K562 (cell line): ENCODE results near the gene NEDD4L. TPM values are rescaled to one million over a fixed set of nuclear protein-coding genes. Genes with fewer than 3 reads are reported as not detected.

Experiments used
- ATAC-seq: fragments of 200-7000 bp; cut with Tn5 transposase; 3 replicates; pipeline ENCODE4 v1.9.1; 2020; ENCODE audit warnings: moderate library complexity
- BruUV-seq: library from RNA; stranded (reverse); fragments of 400-500 nt; replicated peaks from 2 replicates; lab custom pipeline; 2021; lab: Mats Ljungman, UMichigan
- CTCF ChIA-PET: fragments of 300-600 bp; formaldehyde crosslinking; extraction: SDS; loops from one replicate; lab custom pipeline; 2021; ENCODE audit warnings: low intra/inter-chr PET ratio; lab: Yijun Ruan, JAX
- POLR2A ChIA-PET: fragments of 300-600, 350-650 bp; sonication (Branson Sonifier 250); formaldehyde crosslinking; extraction: SDS; loops from one replicate; lab custom pipeline; 2021; ENCODE audit warnings: antibody characterized with exemption, inconsistent platforms; lab: Yijun Ruan, JAX
- DNase-seq, 4 experiments: peaks; one replicate each; pipeline versions ENCODE4 v3.0.0 to v3.0.0-alpha.2; 2011 to 2018; ENCODE audit warnings: low spot score in 3 of 4, mixed read lengths in 3 of 4; ENCODE audit errors: extremely low read depth in 1 of 4
- FAIRE-seq: peaks from 2 replicates; lab custom pipeline; 2011; peaks lifted over from hg19 to GRCh38; lab: Jason Lieb, UNC
- H2AFZ ChIP-seq: 2 replicates; pipeline ENCODE4 v1.6.0; 2011; ENCODE audit warnings: low read depth, low read length, control low read depth, inconsistent platforms
- H3K27ac ChIP-seq: fragments of 200-600 bp; 3 replicates; pipeline ENCODE4 v1.8.0; 2011; ENCODE audit warnings: low read depth, mild to moderate bottlenecking, control low read depth, inconsistent platforms, low read length, moderate library complexity, mixed read lengths; ENCODE audit errors: extremely low read depth
- H3K27me3 ChIP-seq, 2 experiments: fragments of 300-600 bp in 1 of 2; 2 replicates in 1 of 2; 3 replicates in 1 of 2; pipeline versions ENCODE4 v1.6.0 to v1.8.0; 2011; ENCODE audit warnings: inconsistent platforms in 2 of 2, low read length in 2 of 2, mild to moderate bottlenecking in 1 of 2, mixed read lengths in 1 of 2, moderate library complexity in 1 of 2; ENCODE audit not compliant: control insufficient read depth in 2 of 2, insufficient read depth in 2 of 2
- H3K36me3 ChIP-seq: fragments of 300-600 bp; 3 replicates; pipeline ENCODE4 v1.8.0; 2011; ENCODE audit warnings: mild to moderate bottlenecking, low read length, inconsistent platforms; ENCODE audit not compliant: control insufficient read depth, insufficient read depth
- H3K4me1 ChIP-seq, 2 experiments: fragments of 200-600 bp in 1 of 2; replicated peaks in 1 of 2; 2 replicates in 1 of 2; 3 replicates in 1 of 2; pipeline versions ENCODE4 v1.5.1 to v1.8.0; 2011; ENCODE audit warnings: inconsistent platforms in 2 of 2, low read length in 2 of 2, mild to moderate bottlenecking in 1 of 2, mixed read lengths in 1 of 2, moderate library complexity in 1 of 2; ENCODE audit not compliant: control insufficient read depth in 2 of 2, insufficient read depth in 2 of 2
- H3K4me2 ChIP-seq: 2 replicates; pipeline ENCODE4 v1.6.1; 2011; ENCODE audit warnings: low read length, control low read depth, inconsistent platforms, mixed read lengths; ENCODE audit not compliant: insufficient read depth
- H3K4me3 ChIP-seq: fragments of 200-600 bp; sonication (generic), shearing (Covaris generic); 2 replicates; pipeline ENCODE4 v1.5.1; 2016; ENCODE audit warnings: control low read depth, inconsistent platforms
- H3K79me2 ChIP-seq: fragments of 200-600 bp; 3 replicates; pipeline ENCODE4 v1.8.0; 2011; ENCODE audit warnings: low read length, inconsistent platforms; ENCODE audit not compliant: control insufficient read depth, insufficient read depth
- H3K9ac ChIP-seq, 2 experiments: 2 replicates each; pipeline versions ENCODE4 v1.6.0 to v1.6.1; 2011; ENCODE audit warnings: low read depth in 2 of 2, low read length in 2 of 2, control low read depth in 1 of 2, inconsistent platforms in 1 of 2, mild to moderate bottlenecking in 1 of 2, mixed read lengths in 1 of 2; ENCODE audit not compliant: insufficient read depth in 1 of 2
- H3K9me1 ChIP-seq: one replicate; pipeline ENCODE4 v1.6.0; 2011; ENCODE audit warnings: inconsistent platforms, mild to moderate bottlenecking, low read length, moderate library complexity; ENCODE audit not compliant: control insufficient read depth, insufficient read depth
- H3K9me3 ChIP-seq: replicated peaks from 2 replicates; pipeline ENCODE4 v1.5.1; 2011; ENCODE audit warnings: low read depth, low read length, inconsistent platforms; ENCODE audit not compliant: control insufficient read depth, insufficient read depth
- H4K20me1 ChIP-seq: replicated peaks from 2 replicates; pipeline ENCODE4 v1.6.1; 2011; ENCODE audit warnings: low read length, inconsistent platforms, mixed read lengths; ENCODE audit not compliant: control insufficient read depth, insufficient read depth
- BMI1 ChIP-seq: fragments of 150-350 bp; IDR thresholded peaks from 2 replicates; pipeline ENCODE4 v1.6.1; 2014; ENCODE audit warnings: low read length
- BRF2 ChIP-seq: IDR thresholded peaks from 3 replicates; pipeline ENCODE4 v1.6.1; 2011; ENCODE audit warnings: borderline replicate concordance, mild to moderate bottlenecking; ENCODE audit not compliant: insufficient read length, insufficient read depth
- CBFA2T3 ChIP-seq: fragments of 450-650 bp; IDR thresholded peaks from 2 replicates; pipeline ENCODE4 v1.6.1; 2017
- EZH2 ChIP-seq: IDR thresholded peaks from 2 replicates; pipeline ENCODE4 v1.6.1; 2012; ENCODE audit warnings: low read depth, mild to moderate bottlenecking, inconsistent platforms, low read length, borderline replicate concordance
- FOSL1 ChIP-seq: fragments of 200-800 bp; sonication (Bioruptor generic); conservative IDR thresholded peaks from 2 replicates; pipeline ENCODE4 v1.6.1; 2016; ENCODE audit warnings: missing genetic modification characterization, missing compliant biosample characterization
- FOXK2 ChIP-seq, 2 experiments: fragments of 450-650 bp; IDR thresholded peaks in 1 of 2; conservative IDR thresholded peaks in 1 of 2; 2 replicates each; pipeline ENCODE4 v1.6.1; 2016; ENCODE audit warnings: low read depth in 2 of 2, mild to moderate bottlenecking in 1 of 2
- MED1 ChIP-seq: sonication (generic); formaldehyde crosslinking; IDR thresholded peaks from 2 replicates; pipeline ENCODE4 v1.8.1; 2023; ENCODE audit warnings: missing genetic modification reagents, borderline replicate concordance
- NCOA4 ChIP-seq: fragments of 450-650 bp; IDR thresholded peaks from 2 replicates; pipeline ENCODE4 v1.6.1; 2018; ENCODE audit warnings: mild to moderate bottlenecking; ENCODE audit not compliant: partially characterized antibody
- NR1H2 ChIP-seq: sonication (generic); formaldehyde crosslinking; IDR thresholded peaks from 2 replicates; pipeline ENCODE4 v1.4.0; 2020; ENCODE audit warnings: mild to moderate bottlenecking, missing genetic modification reagents
- SRSF3 ChIP-seq: fragments of 200-400 bp; formaldehyde crosslinking; IDR thresholded peaks from 2 replicates; pipeline ENCODE4 v1.6.1; 2016; ENCODE audit warnings: mild to moderate bottlenecking, low read length, moderate library complexity; ENCODE audit not compliant: insufficient read depth
- SRSF9 ChIP-seq: fragments of 200-400 bp; formaldehyde crosslinking; IDR thresholded peaks from 2 replicates; pipeline ENCODE4 v1.6.1; 2017; ENCODE audit warnings: low read depth, low read length, borderline replicate concordance
- TAF15 ChIP-seq: fragments of 200-400 bp; formaldehyde crosslinking; IDR thresholded peaks from 2 replicates; pipeline ENCODE4 v1.6.1; 2017; ENCODE audit warnings: mild to moderate bottlenecking, low read depth, low read length, moderate library complexity
- TOE1 ChIP-seq, 2 experiments: fragments of 450-650 bp in 1 of 2; sonication (generic) in 1 of 2; formaldehyde crosslinking in 1 of 2; IDR thresholded peaks; 2 replicates each; pipeline versions ENCODE4 v1.7.1 to v1.8.0; 2016 to 2022; ENCODE audit warnings: borderline replicate concordance in 2 of 2, mild to moderate bottlenecking in 2 of 2, antibody characterized with exemption in 1 of 2, inconsistent platforms in 1 of 2, low read depth in 1 of 2, missing genetic modification reagents in 1 of 2, moderate library complexity in 1 of 2
- USF1 ChIP-seq: sonication (generic); formaldehyde crosslinking; IDR thresholded peaks from 2 replicates; pipeline ENCODE4 v1.9.0; 2022; ENCODE audit warnings: mild to moderate bottlenecking, missing genetic modification reagents
- ZNF121 ChIP-seq: sonication (generic); formaldehyde crosslinking; conservative IDR thresholded peaks from 2 replicates; pipeline ENCODE4 v1.8.0; 2022; ENCODE audit warnings: missing genetic modification reagents
- ZNF165 ChIP-seq: fragments of 250-450 bp; sonication (Bioruptor Pico); IDR thresholded peaks from 2 replicates; pipeline ENCODE4 v1.4.0; 2020; ENCODE audit warnings: borderline replicate concordance
- ZNF592 ChIP-seq: fragments of 450-650 bp; IDR thresholded peaks from 2 replicates; pipeline ENCODE4 v1.6.1; 2017; ENCODE audit warnings: antibody characterized with exemption, mild to moderate bottlenecking
- ZNF766 ChIP-seq: fragments of 200-800 bp; sonication (Bioruptor generic); conservative IDR thresholded peaks from 2 replicates; pipeline ENCODE4 v1.6.1; 2016; ENCODE audit warnings: missing genetic modification characterization, missing compliant biosample characterization
- WGBS: fragments of 100-300 bp; shearing (Covaris generic); methylation state at CpG from one replicate; pipeline ENCODE4 v1.1.6; 2016; ENCODE audit warnings: low coverage, mixed read lengths; ENCODE audit not compliant: insufficient coverage; ENCODE audit errors: missing lambda C conversion rate; 5-methylcytosine and 5-hydroxymethylcytosine counted together
- in situ Hi-C: fragments of 300-500 bp; cut with MboI; formaldehyde crosslinking; loops from 4 replicates; pipeline ENCODE4 v1.15.0; 2018; ENCODE audit warnings: inconsistent platforms, mixed read lengths
- intact Hi-C: fragments of 100-400 bp; cut with micrococcal nuclease; formaldehyde crosslinking; loops from 2 replicates; pipeline ENCODE4 v1.14.2; 2022
- polyA plus RNA-seq, 8 experiments: library from polyadenylated mRNA; depleted of rRNA in 4 of 8; stranded (reverse) in 5 of 8; unstranded in 3 of 8; fragments of >200 nt; fragmentation: Nextera tagmentation in 2 of 8; fragmentation: Illumina TruSeq in 1 of 8; extraction: Ambion mirVana in 2 of 8; extraction: Trizol in 1 of 8; gene quantifications; 2 replicates each; pipeline versions ENCODE4 v1.2.1 to v1.2.3, GENCODE V29; 2011 to 2014; ENCODE audit warnings: inconsistent platforms in 1 of 8, missing spikeins in 1 of 8
- total RNA-seq, 7 experiments: library from RNA; depleted of rRNA in 6 of 7; stranded (reverse); fragments of >200 nt in 6 of 7; fragmentation: Illumina TruSeq in 2 of 7; extraction: Trizol in 2 of 7; gene quantifications; 2 replicates each; pipeline versions ENCODE4 v1.2.1 to v1.2.3, GENCODE V29; 2011 to 2021; ENCODE audit warnings: low replicate concordance in 1 of 7

Gene NEDD4L
- total and polyA plus RNA-seq, 9 of the 15 experiments (the other 6 are each of a cell fraction or from before 2014, with no cell fraction given): 8.1 to 33.4 (median 19.9) TPM

- intact Hi-C loops (no loop called here), in situ Hi-C loops (no loop called here)
- no peaks in the 10 kb centered on the region for H3K27me3 ChIP-seq
- no peak overlapping the region for H3K4me2 ChIP-seq
- H3K79me2 ChIP-seq: no peaks in the 10 kb centered on the region
- no TSS peak for BruUV-seq
- no peak overlapping the region for H3K4me3 ChIP-seq
- TF ChIP-seq BMI1 (no peak), ZNF165 (CRISPR knock-in tag) (no peak), NCOA4 (no peak), NR1H2 (CRISPR knock-in tag) (no peak), EZH2 (no peak), SRSF3 (no peak), USF1 (no peak), TAF15 (no peak), ZNF121 (CRISPR knock-in tag) (no peak), ZNF766 (CRISPR knock-in tag) (no peak), FOSL1 (no peak), BRF2 (no peak), MED1 (CRISPR knock-in tag) (no peak), CBFA2T3 (no peak), FOXK2 (conservative IDR thresholded peaks at IDR 0.05 in 1 of 2, IDR thresholded peaks at IDR 0.05 in 1 of 2; ENCODE audit: low read depth in 2 of 2) (no peak), ZNF592 (no peak), SRSF9 (no peak), TOE1 (IDR thresholded peaks at IDR 0.05; ENCODE audit: borderline replicate concordance) (no peak), TOE1 (CRISPR knock-in tag; IDR thresholded peaks at IDR 0.05; ENCODE audit: borderline replicate concordance, low read depth) (no peak)
- ChIA-PET POLR2A (no interaction called here), CTCF (no interaction called here)
- no peak overlapping the region for H2AFZ ChIP-seq
- 0 out of 3 replicates have a peak, but pooled peaks cover 9% of the 10 kb centered on the region for H3K36me3 ChIP-seq
- H3K9me3 ChIP-seq: no peaks in the 10 kb centered on the region
- whole genome bisulfite sequencing: 54% methylated on average over 2 of the region's 2 CpGs
- no peaks in the 10 kb centered on the region for H3K9me1 ChIP-seq
- peaks cover 0 to 4% of the 10 kb centered on the region in 2 experiments; a peak in 1 of 5 replicates for H3K4me1 ChIP-seq
- H3K9ac ChIP-seq: no peak overlapping the region
- H3K27ac ChIP-seq: no peak overlapping the region
- ATAC-seq (no peak), FAIRE-seq (no peak), DNase-seq (no peak)
- H4K20me1 ChIP-seq: no peaks in the 10 kb centered on the region
Observed at GRCh38 chr18:58382446-58382845, 338.4 kb downstream of the NEDD4L start.
